ENCODE measurements around the gene ABCC11. TPM values are rescaled to one million over a fixed set of nuclear protein-coding genes. Genes with fewer than 3 reads are reported as not detected.

ABCC11 gene
- total RNA-seq, 4 donors from 2014 or later, result 0.24 to 1.2 (median 0.58) TPM

GRCh38 chr16:48235058-48235555 lies 12.2 kb downstream of the ABCC11 start:
- no peak for DNase-seq (ENCODE audit: low spot score)
- ATAC-seq (ENCODE audit: low FRiP score), result no peak
- TF ChIP-seq, protein P1, sequence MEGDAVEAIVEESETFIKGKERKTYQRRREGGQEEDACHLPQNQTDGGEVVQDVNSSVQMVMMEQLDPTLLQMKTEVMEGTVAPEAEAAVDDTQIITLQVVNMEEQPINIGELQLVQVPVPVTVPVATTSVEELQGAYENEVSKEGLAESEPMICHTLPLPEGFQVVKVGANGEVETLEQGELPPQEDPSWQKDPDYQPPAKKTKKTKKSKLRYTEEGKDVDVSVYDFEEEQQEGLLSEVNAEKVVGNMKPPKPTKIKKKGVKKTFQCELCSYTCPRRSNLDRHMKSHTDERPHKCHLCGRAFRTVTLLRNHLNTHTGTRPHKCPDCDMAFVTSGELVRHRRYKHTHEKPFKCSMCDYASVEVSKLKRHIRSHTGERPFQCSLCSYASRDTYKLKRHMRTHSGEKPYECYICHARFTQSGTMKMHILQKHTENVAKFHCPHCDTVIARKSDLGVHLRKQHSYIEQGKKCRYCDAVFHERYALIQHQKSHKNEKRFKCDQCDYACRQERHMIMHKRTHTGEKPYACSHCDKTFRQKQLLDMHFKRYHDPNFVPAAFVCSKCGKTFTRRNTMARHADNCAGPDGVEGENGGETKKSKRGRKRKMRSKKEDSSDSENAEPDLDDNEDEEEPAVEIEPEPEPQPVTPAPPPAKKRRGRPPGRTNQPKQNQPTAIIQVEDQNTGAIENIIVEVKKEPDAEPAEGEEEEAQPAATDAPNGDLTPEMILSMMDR (IDR thresholded peaks at IDR 0.05), result no peak

DNA sequence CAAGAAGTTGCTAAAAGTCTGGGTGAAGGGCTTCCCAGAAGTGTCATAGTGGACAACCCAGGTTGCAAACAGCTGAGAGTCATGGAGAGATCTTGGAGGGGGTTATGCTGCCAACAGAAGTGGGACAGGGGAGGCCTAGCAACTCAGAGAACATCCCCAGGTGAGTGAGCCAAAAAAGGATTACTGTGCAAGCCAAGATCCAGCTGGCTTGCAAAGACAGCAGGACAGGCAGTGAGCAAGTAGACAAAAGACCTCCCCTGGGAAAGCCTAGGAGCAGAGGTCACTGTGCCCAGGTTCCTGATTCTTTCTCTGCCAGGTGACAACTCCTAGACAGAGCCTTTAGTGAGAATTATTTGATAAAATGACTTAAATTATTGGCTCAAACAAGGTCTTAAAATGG lies 12.7 kb downstream of the ABCC11 start:
- TF ChIP-seq, protein P1 (IDR thresholded peaks at IDR 0.05), result no peak
- DNase-seq (ENCODE audit: low spot score) (no peak), ATAC-seq (ENCODE audit: low FRiP score) (no peak)

GRCh38 chr16:48232493-48233040 lies 14.8 kb downstream of the ABCC11 start:
- DNase-seq (ENCODE audit: low spot score) (no peak), ATAC-seq (ENCODE audit: low FRiP score) (no peak)
- TF ChIP-seq, protein P1 (IDR thresholded peaks at IDR 0.05), result no peak

DNA sequence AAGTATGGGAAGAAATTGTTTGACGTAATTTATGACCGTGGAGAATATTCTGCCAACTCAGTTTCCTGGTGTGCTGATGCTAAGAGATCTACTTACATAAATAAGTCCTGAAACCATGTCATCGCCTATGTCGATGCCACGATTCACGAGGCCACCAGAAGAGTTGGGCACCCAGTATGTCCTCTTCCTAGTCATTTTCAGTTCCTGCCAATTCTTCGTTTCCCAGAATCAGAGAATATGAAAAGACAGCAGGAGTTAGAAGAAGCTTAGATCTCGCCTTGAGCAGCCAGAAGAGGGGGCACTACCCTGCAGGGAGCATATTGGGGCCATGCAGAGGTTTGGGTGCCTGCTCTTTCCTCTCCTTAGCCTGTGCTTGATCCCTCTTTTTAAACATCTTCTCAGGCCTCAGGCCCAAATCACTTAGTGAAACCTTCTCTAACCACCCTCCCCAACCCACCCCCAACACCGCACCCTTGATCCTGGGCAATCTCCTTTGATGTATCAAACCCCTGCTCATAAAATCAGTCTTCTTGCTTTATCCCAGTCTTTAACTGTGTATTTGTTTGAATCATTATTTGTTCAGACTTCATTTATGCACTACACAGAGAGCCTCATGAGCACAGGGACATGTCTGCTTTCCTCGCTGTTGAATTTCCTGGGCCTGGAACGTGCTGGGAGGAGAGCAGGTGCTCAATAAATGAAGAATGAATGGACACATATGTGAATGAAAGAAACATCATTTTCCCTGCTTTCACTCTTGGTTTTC lies 15.4 kb downstream of the ABCC11 start:
- DNase-seq (ENCODE audit: low spot score) (no peak), ATAC-seq (ENCODE audit: low FRiP score) (no peak)
- TF ChIP-seq, protein P1 (IDR thresholded peaks at IDR 0.05), result no peak

- ATAC-seq (ENCODE audit: low FRiP score) (no peak), DNase-seq (ENCODE audit: low spot score) (no peak)
- TF ChIP-seq, protein P1 (IDR thresholded peaks at IDR 0.05), result no peak
Observed at GRCh38 chr16:48225456-48225855, 21.9 kb downstream of the ABCC11 start.

DNA sequence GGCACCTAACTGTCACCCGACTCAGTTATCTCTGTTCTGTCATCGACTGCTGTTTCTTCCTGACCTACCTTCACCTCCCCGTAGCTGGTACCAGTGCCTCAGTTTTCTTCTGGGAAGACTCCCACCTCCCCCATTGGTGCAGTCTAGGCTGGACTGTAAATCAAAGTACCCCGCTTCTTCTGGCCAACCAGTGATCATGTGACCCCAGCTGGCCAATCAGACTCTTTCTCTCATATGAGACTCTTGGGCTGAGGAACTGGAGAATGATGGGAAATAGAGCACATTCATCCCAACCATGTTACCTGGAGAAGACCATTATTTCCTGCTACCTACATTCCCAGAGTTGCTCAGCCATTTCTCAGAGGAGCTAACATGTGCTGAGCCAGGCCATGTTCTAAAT lies 23.8 kb downstream of the ABCC11 start:
- no peak for DNase-seq (ENCODE audit: low spot score)
- TF ChIP-seq, protein P1 (IDR thresholded peaks at IDR 0.05), result no peak
- no peak for ATAC-seq (ENCODE audit: low FRiP score)

DNA sequence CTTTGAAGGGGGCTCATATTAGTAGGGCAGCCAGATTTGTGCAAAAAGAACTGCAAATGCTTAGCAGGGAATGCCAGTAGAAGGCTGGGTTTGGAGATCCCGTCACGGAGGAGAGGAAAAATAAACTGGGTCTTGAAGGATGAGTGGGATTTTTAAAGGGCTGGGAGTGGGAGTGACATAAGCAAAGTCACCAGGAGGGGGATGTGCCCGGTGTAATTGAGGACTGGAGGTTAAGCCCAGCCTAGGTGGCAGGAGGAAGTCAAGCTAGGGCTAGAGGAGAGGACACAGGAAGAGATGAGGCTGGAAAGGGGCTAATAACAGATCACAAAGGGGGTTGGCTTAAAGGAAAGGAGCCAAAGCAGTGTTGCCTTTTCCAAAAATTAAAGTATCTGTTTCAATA lies 26.4 kb downstream of the ABCC11 start:
- TF ChIP-seq, protein P1 (IDR thresholded peaks at IDR 0.05), result no peak

More for the DNA sequence above, 26.4 kb downstream of the ABCC11 start:
- no peak for DNase-seq (ENCODE audit: low spot score)
- ATAC-seq (ENCODE audit: low FRiP score), result no peak

All from omental fat pad (tissue), 4 donors.